Measurements from ENCODE around the gene ARRB2.

ARRB2 gene

DNA sequence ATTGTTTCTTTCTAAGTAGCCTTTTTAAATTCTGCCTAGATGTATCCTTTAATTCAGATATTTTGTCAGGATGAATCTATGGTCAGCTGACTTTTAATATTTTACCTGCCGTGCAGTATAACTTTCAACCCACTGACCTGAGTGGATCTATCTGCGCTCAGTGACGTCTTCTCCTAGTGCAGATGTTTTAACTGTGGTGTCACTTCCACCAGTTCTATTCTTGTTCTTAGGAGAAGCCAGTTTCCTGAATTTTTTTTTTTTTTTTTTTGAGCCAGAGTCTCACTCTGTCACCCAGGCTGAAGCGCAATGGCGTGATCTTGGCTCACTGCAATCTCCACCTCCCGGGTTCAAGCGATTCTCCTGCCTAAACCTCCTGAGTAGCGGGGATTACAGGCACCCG, 56.3 kb downstream of the ARRB2 start:
- no peak for FAIRE-seq

DNA sequence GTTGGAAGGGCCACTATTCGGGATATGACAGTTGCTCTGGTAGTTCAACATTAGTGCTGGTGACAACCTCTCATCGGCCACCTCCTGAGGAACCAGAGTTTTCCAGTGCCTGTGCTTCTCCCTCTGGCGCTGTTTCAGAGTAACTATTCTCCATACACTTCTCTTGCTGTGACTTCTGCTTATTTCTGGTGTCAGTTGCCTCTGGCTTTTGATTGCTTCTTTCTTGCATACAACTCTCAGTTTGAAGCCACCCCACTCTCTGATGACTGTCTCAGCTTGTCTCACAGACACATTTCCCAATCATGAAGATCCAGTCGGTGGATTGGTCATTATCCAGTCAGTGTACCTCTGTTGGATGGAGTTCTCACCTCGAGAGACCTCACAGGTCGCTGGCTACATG, 57.9 kb downstream of the ARRB2 start:
- no peak for FAIRE-seq

DNA sequence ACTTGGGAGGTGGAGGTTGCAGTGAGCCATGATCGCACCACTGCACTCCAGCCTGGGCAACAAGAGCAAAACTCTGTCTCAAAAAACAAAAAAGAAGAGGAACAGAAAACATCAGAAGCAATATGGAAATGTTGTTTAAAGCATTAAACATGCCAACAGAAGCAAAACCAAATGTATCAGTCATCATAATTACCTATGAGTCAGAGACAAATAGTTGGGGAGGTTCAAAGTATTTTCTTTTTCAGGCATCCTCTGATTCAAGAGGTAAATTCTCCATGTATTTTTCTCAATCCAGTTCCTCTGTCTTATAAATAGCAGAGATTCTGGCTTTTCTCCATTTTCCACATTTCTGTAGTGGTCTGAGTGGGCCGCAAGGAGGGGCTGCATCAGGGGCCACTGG, 59.2 kb downstream of the ARRB2 start:
- FAIRE-seq: no peak
